Measurements from ENCODE around the gene DNASE1L3. TPM values are rescaled to one million over a fixed set of nuclear protein-coding genes. Genes with fewer than 3 reads are reported as not detected.

The DNASE1L3 gene
- total RNA-seq, 1 experiment from 2014 or later: 0.36 TPM

DNA sequence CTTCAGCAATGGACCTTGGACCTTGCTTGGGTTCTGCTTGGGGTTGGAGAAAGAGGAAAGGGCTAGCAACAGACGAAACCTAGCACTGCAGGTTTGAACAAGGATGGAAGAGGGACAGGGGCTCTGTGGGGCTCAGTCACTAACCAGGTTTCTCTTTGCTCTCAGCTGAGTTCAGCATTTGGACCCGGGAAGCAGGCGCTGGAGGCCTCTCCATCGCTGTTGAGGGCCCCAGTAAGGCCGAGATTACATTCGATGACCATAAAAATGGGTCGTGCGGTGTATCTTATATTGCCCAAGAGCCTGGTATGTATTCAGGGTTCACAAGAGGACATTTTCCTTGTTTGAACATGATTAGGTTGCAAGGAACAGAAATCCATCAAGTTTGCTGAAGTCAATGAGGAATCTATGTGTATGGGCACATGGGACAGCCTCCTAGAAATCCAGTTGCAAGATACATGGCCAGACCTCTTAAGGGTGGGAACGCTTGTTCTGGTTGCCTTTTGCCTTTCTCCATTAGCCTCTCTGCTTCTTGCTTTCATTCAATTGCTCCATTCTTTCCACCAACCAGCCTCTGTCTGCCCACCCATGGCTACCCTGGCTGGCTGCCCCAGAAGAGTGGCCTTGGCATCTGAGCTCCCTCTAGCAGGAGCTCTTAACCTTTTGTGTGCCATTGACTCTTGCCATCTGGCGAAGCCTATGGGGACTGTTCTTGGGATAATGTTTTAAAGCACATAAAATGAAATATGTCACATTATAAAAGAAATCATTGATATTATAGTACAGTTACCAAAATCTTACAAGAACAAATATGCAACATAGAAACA, 55.9 kb downstream of the DNASE1L3 start:
- Histone ChIP-seq H2AFZ (ENCODE audit: low read length) (no peak overlapping the region), H3K9me2 (replicated peaks; ENCODE audit: low read length) (no peaks in the 10 kb centered on the region), H3K79me2 (ENCODE audit: low read length) (no peaks in the 10 kb centered on the region), H3K9me3 (ENCODE audit: low read length) (no peaks in the 10 kb centered on the region), H3K27me3 (ENCODE audit: low read length) (no peaks in the 10 kb centered on the region), H4K20me1 (ENCODE audit: low read length) (no peaks in the 10 kb centered on the region), H3K27ac (ENCODE audit: low read length) (no peak overlapping the region), H3K36me3 (ENCODE audit: low read depth, low read length) (peaks cover 91% of the 10 kb centered on the region), H3K9ac (ENCODE audit: low read length) (no peak overlapping the region), H3K4me3 (ENCODE audit: low read length) (no peak overlapping the region), H3F3A (ENCODE audit: low read length, unreplicated experiment) (peaks cover 10% of the 10 kb centered on the region), H3K4me1 (ENCODE audit: insufficient read depth, low read length) (no peaks in the 10 kb centered on the region), H3K4me2 (ENCODE audit: low read length) (no peak overlapping the region)
- intact Hi-C loops (cut with micrococcal nuclease): no loop called here
- POLR2A ChIA-PET (ENCODE audit: unreplicated experiment): no interaction called here
- ATAC-seq (no peak), DNase-seq (no peak)
- no TSS peak for BruUV-seq (replicated peaks)
- CTCF ChIA-PET: no interaction called here
- no peak for TF ChIP-seq EZH2 (IDR thresholded peaks at IDR 0.05; ENCODE audit: low read length, unreplicated experiment)
- no peak for TF ChIP-seq EZH2phosphoT487 (IDR thresholded peaks at IDR 0.05; ENCODE audit: borderline replicate concordance, low read length)
- TF ChIP-seq, protein P1, sequence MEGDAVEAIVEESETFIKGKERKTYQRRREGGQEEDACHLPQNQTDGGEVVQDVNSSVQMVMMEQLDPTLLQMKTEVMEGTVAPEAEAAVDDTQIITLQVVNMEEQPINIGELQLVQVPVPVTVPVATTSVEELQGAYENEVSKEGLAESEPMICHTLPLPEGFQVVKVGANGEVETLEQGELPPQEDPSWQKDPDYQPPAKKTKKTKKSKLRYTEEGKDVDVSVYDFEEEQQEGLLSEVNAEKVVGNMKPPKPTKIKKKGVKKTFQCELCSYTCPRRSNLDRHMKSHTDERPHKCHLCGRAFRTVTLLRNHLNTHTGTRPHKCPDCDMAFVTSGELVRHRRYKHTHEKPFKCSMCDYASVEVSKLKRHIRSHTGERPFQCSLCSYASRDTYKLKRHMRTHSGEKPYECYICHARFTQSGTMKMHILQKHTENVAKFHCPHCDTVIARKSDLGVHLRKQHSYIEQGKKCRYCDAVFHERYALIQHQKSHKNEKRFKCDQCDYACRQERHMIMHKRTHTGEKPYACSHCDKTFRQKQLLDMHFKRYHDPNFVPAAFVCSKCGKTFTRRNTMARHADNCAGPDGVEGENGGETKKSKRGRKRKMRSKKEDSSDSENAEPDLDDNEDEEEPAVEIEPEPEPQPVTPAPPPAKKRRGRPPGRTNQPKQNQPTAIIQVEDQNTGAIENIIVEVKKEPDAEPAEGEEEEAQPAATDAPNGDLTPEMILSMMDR (conservative IDR thresholded peaks at IDR 0.05; ENCODE audit: low read depth, low read length): no peak

DNA sequence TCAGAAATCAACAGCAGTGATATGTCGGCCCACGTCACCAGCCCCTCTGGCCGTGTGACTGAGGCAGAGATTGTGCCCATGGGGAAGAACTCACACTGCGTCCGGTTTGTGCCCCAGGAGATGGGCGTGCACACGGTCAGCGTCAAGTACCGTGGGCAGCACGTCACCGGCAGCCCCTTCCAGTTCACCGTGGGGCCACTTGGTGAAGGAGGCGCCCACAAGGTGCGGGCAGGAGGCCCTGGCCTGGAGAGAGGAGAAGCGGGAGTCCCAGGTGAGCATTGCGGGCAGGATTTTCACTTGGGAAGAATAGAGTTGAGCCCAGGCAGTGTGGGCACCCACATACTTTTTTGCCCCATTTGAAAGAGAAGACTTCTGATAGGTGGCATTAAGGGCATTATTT, 57.4 kb downstream of the DNASE1L3 start:
- Histone ChIP-seq H3K4me2 (ENCODE audit: low read length) (no peak overlapping the region), H3F3A (ENCODE audit: low read length, unreplicated experiment) (peaks cover 5% of the 10 kb centered on the region), H3K79me2 (ENCODE audit: low read length) (no peaks in the 10 kb centered on the region), H3K36me3 (ENCODE audit: low read depth, low read length) (peaks cover 91% of the 10 kb centered on the region), H3K9me3 (ENCODE audit: low read length) (no peaks in the 10 kb centered on the region), H3K27me3 (ENCODE audit: low read length) (no peaks in the 10 kb centered on the region), H3K27ac (ENCODE audit: low read length) (no peak overlapping the region), H4K20me1 (ENCODE audit: low read length) (no peaks in the 10 kb centered on the region), H3K4me3 (ENCODE audit: low read length) (no peak overlapping the region), H3K9me2 (replicated peaks; ENCODE audit: low read length) (no peaks in the 10 kb centered on the region), H3K4me1 (ENCODE audit: insufficient read depth, low read length) (no peaks in the 10 kb centered on the region), H3K9ac (ENCODE audit: low read length) (no peak overlapping the region), H2AFZ (ENCODE audit: low read length) (no peak overlapping the region)
- intact Hi-C loops (cut with micrococcal nuclease): no loop called here
- POLR2A ChIA-PET (ENCODE audit: unreplicated experiment): no interaction called here
- DNase-seq: no peak
- BruUV-seq (replicated peaks): no TSS peak
- CTCF ChIA-PET: no interaction called here
- TF ChIP-seq EZH2phosphoT487 (IDR thresholded peaks at IDR 0.05; ENCODE audit: borderline replicate concordance, low read length) (no peak), EZH2 (IDR thresholded peaks at IDR 0.05; ENCODE audit: low read length, unreplicated experiment) (no peak)
- TF ChIP-seq, protein P1 (conservative IDR thresholded peaks at IDR 0.05; ENCODE audit: low read depth, low read length): no peak
- ATAC-seq: no peak

Data from PC-3 (cell line).